GM19438 (cell line): ENCODE results near the gene SLC1A7.

ENCODE experiments used
- ATAC-seq: cut with Tn5 transposase; IDR thresholded peaks from one replicate; pipeline ENCODE4 v1.9.1; 2021; ENCODE audit warnings: low read depth; ENCODE audit not compliant: unreplicated experiment

SLC1A7 gene

GRCh38 chr1:53162621-53163020 lies 20.2 kb upstream of the SLC1A7 start:
- ATAC-seq = no peak

- no peak for ATAC-seq
These were observed 18.5 kb upstream of the SLC1A7 start for GRCh38 chr1:53160924-53161378.

- no peak for ATAC-seq
These were observed 16.5 kb upstream of the SLC1A7 start for GRCh38 chr1:53158900-53159299.

- ATAC-seq = no peak
These were observed 14.3 kb upstream of the SLC1A7 start for GRCh38 chr1:53156783-53157182.

GRCh38 chr1:53155945-53156344 lies 13.5 kb upstream of the SLC1A7 start:
- no peak for ATAC-seq

- ATAC-seq = no peak
These were observed 13.1 kb upstream of the SLC1A7 start for GRCh38 chr1:53155534-53155933.

GRCh38 chr1:53154859-53155438 lies 12.5 kb upstream of the SLC1A7 start:
- no peak for ATAC-seq

GRCh38 chr1:53153752-53154151 lies 11.3 kb upstream of the SLC1A7 start:
- ATAC-seq = no peak

GRCh38 chr1:53148123-53148522 lies 5.7 kb upstream of the SLC1A7 start:
- ATAC-seq = no peak

- ATAC-seq = no peak
These were observed 4.7 kb upstream of the SLC1A7 start for GRCh38 chr1:53147174-53147573.

- ATAC-seq = no peak
These were observed 3.7 kb upstream of the SLC1A7 start for GRCh38 chr1:53145942-53146708.

- no peak for ATAC-seq
These were observed 3.1 kb upstream of the SLC1A7 start for GRCh38 chr1:53145619-53145941.

- no peak for ATAC-seq
These were observed 2.7 kb upstream of the SLC1A7 start for GRCh38 chr1:53145051-53145600.

- no peak for ATAC-seq
These were observed 1.8 kb upstream of the SLC1A7 start for GRCh38 chr1:53144201-53144600.

- no peak for ATAC-seq
These were observed 1.1 kb upstream of the SLC1A7 start for GRCh38 chr1:53143527-53143926.

- ATAC-seq = no peak
These were observed 867 bp downstream of the SLC1A7 start for GRCh38 chr1:53141487-53142055.

- ATAC-seq = no peak
These were observed 2.0 kb downstream of the SLC1A7 start for GRCh38 chr1:53140451-53140850.

- no peak for ATAC-seq
These were observed 2.5 kb downstream of the SLC1A7 start for GRCh38 chr1:53139951-53140361.

- ATAC-seq = no peak
These were observed 3.2 kb downstream of the SLC1A7 start for GRCh38 chr1:53138991-53139884.

- no peak for ATAC-seq
These were observed 4.7 kb downstream of the SLC1A7 start for GRCh38 chr1:53137729-53138128.

GRCh38 chr1:53135735-53136114 lies 6.7 kb downstream of the SLC1A7 start:
- no peak for ATAC-seq
